Right lobe of liver (tissue), 4 donors: Measurements from ENCODE around the gene TGFB1.

Source experiments
- CTCF ChIP-seq, 4 donors: fragments of 200-600 bp in 3 of 4; fragments of 450-650 bp in 1 of 4; IDR thresholded peaks; one replicate each; pipeline versions ENCODE4 v1.5.1 to v1.8.0; 2016 to 2022; ENCODE audit warnings: antibody characterized with exemption in 4 of 4, mild to moderate bottlenecking in 2 of 4
- POLR2A ChIP-seq: fragments of 450-650 bp; IDR thresholded peaks from one replicate; pipeline ENCODE4 v1.6.1; 2017; ENCODE audit warnings: antibody characterized with exemption, mild to moderate bottlenecking
- donor health status: DM: no; HTN: no; CAD: no.
- donor health status: DM: no; HTN: no; CAD: no.
- donor health status: DM: no; HTN: yes; CAD: no.

GRCh38 chr19:41303954-41304353 lies 49.8 kb downstream of the TGFB1 start:
- TF ChIP-seq CTCF (IDR thresholded peaks at IDR 0.05) (no peak), POLR2A (no peak)
